ENCODE measurements around the gene PRRT3. TPM values are rescaled to one million over a fixed set of nuclear protein-coding genes. Genes with fewer than 3 reads are reported as not detected.

The PRRT3 gene
- total and polyA plus RNA-seq, 7 experiments from 2014 or later = 5.1 to 10.8 (median 7.7) TPM

- H3K9me3 ChIP-seq (ENCODE audit: control insufficient read depth in 2 of 3, low read length in 3 of 3) = no peaks in the 10 kb centered on the region
- H3K4me3 ChIP-seq (ENCODE audit: low read length) = no peak overlapping the region
- ATAC-seq (no peak), DNase-seq (no peak)
- H3K36me3 ChIP-seq (ENCODE audit: control insufficient read depth in 2 of 3, insufficient read depth in 3 of 3, low read length in 3 of 3) = no peaks in the 10 kb centered on the region
- intact Hi-C loops (cut with micrococcal nuclease) = loop anchor here in 1 of 2 donors (2.0 kb wide), 1 partner anchor 15 kb away; the partner anchor contains the start of gene CRELD1
- H3K27ac Mint-ChIP-seq = peak overlapping the region in 2 of 9 donors; percentile 13 to 51
- ChIA-PET CTCF (no interaction called here), POLR2A (interaction anchor here (1.1 kb wide), 1 partner anchor 16 kb away, joined by 3 read pairs; the partner anchor contains the start of gene CRELD1)
- H3K27me3 ChIP-seq (ENCODE audit: control insufficient read depth in 2 of 2, insufficient read depth in 2 of 2, low read length in 2 of 2) = no peaks in the 10 kb centered on the region
- H3K4me1 Mint-ChIP-seq = peaks cover 0 to 13% (median 8%) of the 10 kb centered on the region in 7 donors
- H3K27me3 Mint-ChIP-seq = peaks cover 0 to 4% (median 0%) of the 10 kb centered on the region in 5 donors
- no peak overlapping the region for H3K27ac ChIP-seq (ENCODE audit: low read depth, low read length)
- H3K36me3 Mint-ChIP-seq = no peaks in the 10 kb centered on the region
- peaks cover 0 to 11% of the 10 kb centered on the region in 2 donors for H3K4me1 ChIP-seq (ENCODE audit: control insufficient read depth in 2 of 2, insufficient read depth in 2 of 2, low read length in 2 of 2)
- peaks cover 0 to 3% (median 0%) of the 10 kb centered on the region in 11 donors for H3K9me3 Mint-ChIP-seq
- peak overlapping the region in 3 of 10 donors; percentile 5 to 14 (median 13) for H3K4me3 Mint-ChIP-seq
Observed at GRCh38 chr3:9917820-9918219, 34.4 kb downstream of the PRRT3 start.

- Mint-ChIP-seq H3K27me3 (no peaks in the 10 kb centered on the region), H3K4me1 (peaks cover 0 to 18% (median 8%) of the 10 kb centered on the region in 7 donors), H3K36me3 (no peaks in the 10 kb centered on the region), H3K27ac (peak within 1 kb of the TSS in 6 of 9 donors; percentile 19 to 80 (median 62)), H3K4me3 (peak within 1 kb of the TSS; percentile 72 to 86 (median 79)), H3K9me3 (no peaks in the 10 kb centered on the region)
- intact Hi-C loops (cut with micrococcal nuclease) = loop anchor here (1.0 to 2.0 kb wide), 2 partner anchors 16 kb away; partner anchors contain the start of gene CRELD1 (in 2 of the 2)
- POLR2A ChIA-PET = interaction anchor here (0.9 to 2.1 kb wide), 2 partner anchors 15 to 18 kb away, joined by 3 to 18 read pairs; partner anchors contain the start of gene CRELD1
- peak within 1 kb of the TSS; percentile 48 for H3K4me3 ChIP-seq (ENCODE audit: low read length)
- DNase-seq = peak in 2 of 9 donors; percentile 9 to 18
- no peaks in the 10 kb centered on the region for H3K27me3 ChIP-seq (ENCODE audit: control insufficient read depth in 2 of 2, insufficient read depth in 2 of 2, low read length in 2 of 2)
- H3K36me3 ChIP-seq (ENCODE audit: control insufficient read depth in 2 of 3, insufficient read depth in 3 of 3, low read length in 3 of 3) = no peaks in the 10 kb centered on the region
- H3K27ac ChIP-seq (ENCODE audit: low read depth, low read length) = no peak within 1 kb of the TSS
- peak; percentile 40 for ATAC-seq
- no peaks in the 10 kb centered on the region for H3K9me3 ChIP-seq (ENCODE audit: control insufficient read depth in 2 of 3, low read length in 3 of 3)
- peaks cover 0 to 11% of the 10 kb centered on the region in 2 donors for H3K4me1 ChIP-seq (ENCODE audit: control insufficient read depth in 2 of 2, insufficient read depth in 2 of 2, low read length in 2 of 2)
- CTCF ChIA-PET = no interaction called here
Observed at GRCh38 chr3:9916734-9917680, 35.2 kb downstream of the PRRT3 start, which contains the start of gene IL17RC. TSS of gene IL17RC (plus strand) at chr3:9917098. CDS start at chr3:9917316, 218 bp downstream.

GRCh38 chr3:9916346-9916733 lies 35.9 kb downstream of the PRRT3 start:
- CTCF ChIA-PET = no interaction called here
- Mint-ChIP-seq H3K9me3 (no peaks in the 10 kb centered on the region), H3K36me3 (no peaks in the 10 kb centered on the region), H3K27ac (peak overlapping the region in 5 of 9 donors; percentile 19 to 80 (median 55)), H3K4me3 (peak overlapping the region; percentile 68 to 86 (median 78)), H3K4me1 (peaks cover 0 to 18% (median 8%) of the 10 kb centered on the region in 7 donors), H3K27me3 (no peaks in the 10 kb centered on the region)
- intact Hi-C loops (cut with micrococcal nuclease) = loop anchor here (1.0 to 2.0 kb wide), 2 partner anchors 16 to 17 kb away; partner anchors contain the start of gene CRELD1 (in 2 of the 2)
- peak overlapping the region; percentile 20 for H3K4me3 ChIP-seq (ENCODE audit: low read length)
- H3K36me3 ChIP-seq (ENCODE audit: control insufficient read depth in 2 of 3, insufficient read depth in 3 of 3, low read length in 3 of 3) = no peaks in the 10 kb centered on the region
- POLR2A ChIA-PET = interaction anchor here (0.9 to 2.1 kb wide), 3 partner anchors 16 to 72 kb away, joined by 3 to 18 read pairs (median 3); partner anchors contain the start of genes CRELD1 and RPUSD3
- no peaks in the 10 kb centered on the region for H3K9me3 ChIP-seq (ENCODE audit: control insufficient read depth in 2 of 3, low read length in 3 of 3)
- DNase-seq = no peak
- no peak overlapping the region for H3K27ac ChIP-seq (ENCODE audit: low read depth, low read length)
- H3K27me3 ChIP-seq (ENCODE audit: control insufficient read depth in 2 of 2, insufficient read depth in 2 of 2, low read length in 2 of 2) = no peaks in the 10 kb centered on the region
- no peak for ATAC-seq
- H3K4me1 ChIP-seq (ENCODE audit: control insufficient read depth in 2 of 2, insufficient read depth in 2 of 2, low read length in 2 of 2) = peaks cover 0 to 11% of the 10 kb centered on the region in 2 donors

GRCh38 chr3:9915254-9916141 lies 36.7 kb downstream of the PRRT3 start:
- no peak overlapping the region for H3K27ac Mint-ChIP-seq
- H3K4me3 Mint-ChIP-seq = peak overlapping the region; percentile 72 to 86 (median 79)
- Histone ChIP-seq H3K9me3 (ENCODE audit: control insufficient read depth in 2 of 3, low read length in 3 of 3) (no peaks in the 10 kb centered on the region), H3K36me3 (ENCODE audit: control insufficient read depth in 2 of 3, insufficient read depth in 3 of 3, low read length in 3 of 3) (no peaks in the 10 kb centered on the region), H3K4me1 (ENCODE audit: control insufficient read depth in 2 of 2, insufficient read depth in 2 of 2, low read length in 2 of 2) (peaks cover 0 to 11% of the 10 kb centered on the region in 2 donors), H3K27ac (ENCODE audit: low read depth, low read length) (peak overlapping the region; percentile 8), H3K27me3 (ENCODE audit: control insufficient read depth in 2 of 2, insufficient read depth in 2 of 2, low read length in 2 of 2) (no peaks in the 10 kb centered on the region), H3K4me3 (ENCODE audit: low read length) (peak overlapping the region; percentile 48)
- H3K27me3 Mint-ChIP-seq = no peaks in the 10 kb centered on the region
- ATAC-seq = peak; percentile 63
- DNase-seq = peak in 6 of 9 donors; percentile 16 to 52 (median 24)
- POLR2A ChIA-PET = interaction anchor here (1.0 to 2.1 kb wide), 3 partner anchors 16 to 72 kb away, joined by 3 to 18 read pairs (median 3); partner anchors contain the start of genes CRELD1, JAGN1 and RPUSD3
- no peaks in the 10 kb centered on the region for H3K36me3 Mint-ChIP-seq
- intact Hi-C loops (cut with micrococcal nuclease) = loop anchor here (1.0 to 2.0 kb wide), 4 partner anchors 17 to 67 kb away; partner anchors contain the start of genes CRELD1 (in 2 of the 2) and JAGN1 (in 1 of the 2)
- peaks cover 0 to 18% (median 8%) of the 10 kb centered on the region in 7 donors for H3K4me1 Mint-ChIP-seq
- CTCF ChIA-PET = interaction anchor here (0.7 kb wide), 1 partner anchor 16 kb away, joined by 3 read pairs; no protein-coding TSS in a partner anchor
- no peaks in the 10 kb centered on the region for H3K9me3 Mint-ChIP-seq

GRCh38 chr3:9914559-9915253 lies 37.5 kb downstream of the PRRT3 start:
- Mint-ChIP-seq H3K4me1 (peaks cover 0 to 19% (median 8%) of the 10 kb centered on the region in 7 donors), H3K27ac (no peak overlapping the region), H3K36me3 (no peaks in the 10 kb centered on the region), H3K9me3 (no peaks in the 10 kb centered on the region), H3K27me3 (peaks cover 0 to 3% (median 0%) of the 10 kb centered on the region in 5 donors), H3K4me3 (peak overlapping the region in 9 of 10 donors; percentile 55 to 85 (median 72))
- peaks cover 0 to 11% of the 10 kb centered on the region in 2 donors for H3K4me1 ChIP-seq (ENCODE audit: control insufficient read depth in 2 of 2, insufficient read depth in 2 of 2, low read length in 2 of 2)
- intact Hi-C loops (cut with micrococcal nuclease) = loop anchor here in 1 of 2 donors (1.0 to 2.0 kb wide), 2 partner anchors 24 to 66 kb away; partner anchors contain the start of gene JAGN1
- CTCF ChIA-PET = no interaction called here
- DNase-seq (no peak), ATAC-seq (no peak)
- H3K4me3 ChIP-seq (ENCODE audit: low read length) = peak overlapping the region; percentile 48
- H3K36me3 ChIP-seq (ENCODE audit: control insufficient read depth in 2 of 3, insufficient read depth in 3 of 3, low read length in 3 of 3) = no peaks in the 10 kb centered on the region
- no peaks in the 10 kb centered on the region for H3K9me3 ChIP-seq (ENCODE audit: control insufficient read depth in 2 of 3, low read length in 3 of 3)
- H3K27ac ChIP-seq (ENCODE audit: low read depth, low read length) = no peak overlapping the region
- POLR2A ChIA-PET = interaction anchor here (1.2 kb wide), 1 partner anchor 24 kb away, joined by 3 read pairs; the partner anchor contains the start of gene JAGN1
- H3K27me3 ChIP-seq (ENCODE audit: control insufficient read depth in 2 of 2, insufficient read depth in 2 of 2, low read length in 2 of 2) = no peaks in the 10 kb centered on the region

All from naive thymus-derived CD4-positive, alpha-beta T cell (primary cell).